Type B pancreatic cell (in vitro differentiated cells): ENCODE results near the gene CRAMP1. TPM values are rescaled to one million over a fixed set of nuclear protein-coding genes. Genes with fewer than 3 reads are reported as not detected.

Source experiments
- DNase-seq: peaks from one replicate; pipeline ENCODE4 v3.0.0; 2021; ENCODE audit warnings: mixed read lengths; ENCODE audit not compliant: unreplicated experiment; ENCODE audit errors: extremely low spot score
- H3K27ac Mint-ChIP-seq: 2 replicates; pipeline ENCODE4 v1.8.0; 2021; ENCODE audit warnings: mild to moderate bottlenecking, mixed read lengths
- H3K27me3 Mint-ChIP-seq: 2 replicates; pipeline ENCODE4 v1.8.0; 2021; ENCODE audit warnings: mixed read lengths
- H3K36me3 Mint-ChIP-seq: 2 replicates; pipeline ENCODE4 v1.8.0; 2021; ENCODE audit warnings: mixed read lengths
- H3K4me1 Mint-ChIP-seq: one replicate; pipeline ENCODE4 v1.8.0; 2021; ENCODE audit warnings: mixed read lengths; ENCODE audit not compliant: unreplicated experiment
- H3K4me3 Mint-ChIP-seq: 2 replicates; pipeline ENCODE4 v1.8.0; 2021; ENCODE audit warnings: mild to moderate bottlenecking, mixed read lengths
- H3K9me3 Mint-ChIP-seq: 2 replicates; pipeline ENCODE4 v1.8.0; 2021; ENCODE audit warnings: mixed read lengths
- CTCF ChIP-seq: fragments of 200-600 bp; sonication (generic); conservative IDR thresholded peaks from 2 replicates; pipeline ENCODE4 v1.5.0; 2021; ENCODE audit warnings: antibody characterized with exemption, mild to moderate bottlenecking
- total RNA-seq: library from RNA; stranded (reverse); gene quantifications from 2 replicates; pipeline ENCODE4 v1.2.1, GENCODE V29; 2021; ENCODE audit warnings: low replicate concordance

Gene CRAMP1
- total RNA-seq, 1 donor from 2014 or later: 31.4 TPM

GRCh38 chr16:1709356-1709755 lies 97.2 kb downstream of the CRAMP1 start:
- DNase-seq: no peak
- no peak for TF ChIP-seq CTCF
- Mint-ChIP-seq H3K4me3 (no peak overlapping the region), H3K36me3 (no peaks in the 10 kb centered on the region), H3K27ac (no peak overlapping the region), H3K27me3 (no peaks in the 10 kb centered on the region), H3K4me1 (peaks cover 29% of the 10 kb centered on the region), H3K9me3 (no peaks in the 10 kb centered on the region)

- Mint-ChIP-seq H3K27me3 (no peaks in the 10 kb centered on the region), H3K36me3 (no peaks in the 10 kb centered on the region), H3K9me3 (no peaks in the 10 kb centered on the region), H3K4me1 (peaks cover 29% of the 10 kb centered on the region), H3K4me3 (no peak overlapping the region), H3K27ac (no peak overlapping the region)
- DNase-seq: no peak
- no peak for TF ChIP-seq CTCF
Measured at GRCh38 chr16:1710811-1711507, 98.8 kb downstream of the CRAMP1 start.

GRCh38 chr16:1712791-1713261 lies 100.7 kb downstream of the CRAMP1 start:
- no peak for DNase-seq
- Mint-ChIP-seq H3K9me3 (no peaks in the 10 kb centered on the region), H3K36me3 (no peaks in the 10 kb centered on the region), H3K27me3 (no peaks in the 10 kb centered on the region), H3K4me3 (no peak overlapping the region), H3K4me1 (peaks cover 22% of the 10 kb centered on the region), H3K27ac (no peak overlapping the region)
- TF ChIP-seq CTCF: no peak

GRCh38 chr16:1713331-1713730 lies 101.2 kb downstream of the CRAMP1 start:
- no peaks in the 10 kb centered on the region for H3K9me3 Mint-ChIP-seq
- no peaks in the 10 kb centered on the region for H3K36me3 Mint-ChIP-seq
- no peak for DNase-seq
- no peak overlapping the region for H3K27ac Mint-ChIP-seq
- no peaks in the 10 kb centered on the region for H3K27me3 Mint-ChIP-seq
- no peak overlapping the region for H3K4me3 Mint-ChIP-seq
- peaks cover 17% of the 10 kb centered on the region for H3K4me1 Mint-ChIP-seq
- no peak for TF ChIP-seq CTCF

GRCh38 chr16:1713933-1714332 lies 101.8 kb downstream of the CRAMP1 start:
- Mint-ChIP-seq H3K4me1 (peaks cover 14% of the 10 kb centered on the region), H3K27me3 (no peaks in the 10 kb centered on the region), H3K4me3 (no peak overlapping the region), H3K27ac (no peak overlapping the region), H3K9me3 (no peaks in the 10 kb centered on the region), H3K36me3 (no peaks in the 10 kb centered on the region)
- no peak for DNase-seq
- TF ChIP-seq CTCF: no peak
